Progenitor cell of endocrine pancreas (in vitro differentiated cells): ENCODE results near the gene FZR1. TPM values are rescaled to one million over a fixed set of nuclear protein-coding genes. Genes with fewer than 3 reads are reported as not detected.

Experiments
- DNase-seq: peaks from one replicate; pipeline ENCODE4 v3.0.0; 2021; ENCODE audit warnings: low spot score; ENCODE audit not compliant: unreplicated experiment
- H3K27ac Mint-ChIP-seq: 2 replicates; pipeline ENCODE4 v1.8.0; 2021; ENCODE audit warnings: mild to moderate bottlenecking, moderate library complexity, mixed read lengths
- H3K27me3 Mint-ChIP-seq: 2 replicates; pipeline ENCODE4 v1.8.0; 2021; ENCODE audit warnings: mixed read lengths
- H3K36me3 Mint-ChIP-seq: 2 replicates; pipeline ENCODE4 v1.8.0; 2022; ENCODE audit warnings: mixed read lengths; ENCODE audit not compliant: insufficient read depth
- H3K4me1 Mint-ChIP-seq: 2 replicates; pipeline ENCODE4 v1.8.0; 2021; ENCODE audit warnings: low read depth, mixed read lengths
- H3K4me3 Mint-ChIP-seq: 2 replicates; pipeline ENCODE4 v1.8.0; 2021; ENCODE audit warnings: low read depth, mild to moderate bottlenecking, moderate library complexity, mixed read lengths
- H3K9me3 Mint-ChIP-seq: 2 replicates; pipeline ENCODE4 v1.8.0; 2021; ENCODE audit warnings: low read depth, mixed read lengths
- long read RNA-seq: library from polyadenylated mRNA; unstranded; transcript quantifications from one replicate; pipeline ENCODE4 v2.0.0, GENCODE V29; 2020
- total RNA-seq: library from RNA; stranded (reverse); gene quantifications from 2 replicates; pipeline ENCODE4 v1.2.1, GENCODE V29; 2021
- TF ChIP-seq, protein P1 (sequence below): fragments of 200-600 bp; sonication (generic); IDR thresholded peaks from one replicate; pipeline ENCODE4 v1.5.0; 2021; ENCODE audit warnings: antibody characterized with exemption, mild to moderate bottlenecking; ENCODE audit not compliant: unreplicated experiment

FZR1 gene
- 61.3 and 70.5 TPM in 2 replicates for total RNA-seq
- long read RNA-seq, partial matches to known transcripts, result 0 of 1 reads
- long read RNA-seq, other reads (novel, unspliced or antisense), result 1 of 1 reads

DNA sequence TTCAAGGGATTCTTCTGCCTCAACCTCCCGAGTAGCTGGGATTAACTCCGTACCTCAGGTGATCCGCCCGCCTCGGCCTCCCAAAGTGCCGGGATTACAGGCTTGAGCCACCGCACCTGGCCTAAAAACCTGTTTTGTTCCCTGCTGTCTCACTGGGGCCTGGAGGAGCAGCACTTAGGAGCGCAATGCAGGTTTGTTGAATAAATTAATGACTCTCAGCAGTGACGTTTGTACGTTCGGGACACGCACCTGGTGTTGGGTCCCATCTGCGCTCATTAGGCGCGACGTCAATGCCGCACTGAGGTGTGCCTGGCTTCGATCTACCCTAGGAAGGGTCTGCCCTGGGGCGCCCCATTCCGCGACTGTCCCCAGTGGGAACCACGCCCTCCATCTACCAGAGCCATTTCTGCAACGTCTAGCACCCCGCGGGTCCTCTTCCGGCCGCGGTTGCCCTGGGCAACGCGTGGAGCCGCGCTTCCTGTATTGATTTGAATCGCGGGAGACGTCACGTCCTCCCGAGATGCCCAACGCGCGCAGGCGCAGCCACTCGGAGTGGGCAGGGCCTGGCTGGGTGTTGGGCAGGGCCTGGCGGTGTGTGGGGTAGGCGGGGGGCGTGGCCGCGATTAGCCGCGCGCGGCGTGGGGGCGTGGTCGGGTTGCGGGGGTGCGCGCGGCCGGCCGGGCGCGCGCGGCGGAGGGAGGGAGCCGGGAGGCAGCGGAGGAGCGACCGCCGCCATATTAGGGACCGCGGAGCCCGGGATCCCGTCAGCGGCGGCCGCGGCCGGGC is at the start of gene FZR1:
Gene FZR1, plus strand, starts transcription at position 714 of the 786 bp plus-strand sequence. CDS start 16,679 bp downstream, outside the sequence.
- Mint-ChIP-seq H3K27ac (peak within 1 kb of the TSS; percentile 98), H3K36me3 (peaks cover 4% of the 10 kb centered on the region), H3K4me3 (peak within 1 kb of the TSS; percentile 90), H3K9me3 (no peaks in the 10 kb centered on the region), H3K4me1 (peaks cover 22% of the 10 kb centered on the region), H3K27me3 (no peaks in the 10 kb centered on the region)
- TF ChIP-seq, protein P1, sequence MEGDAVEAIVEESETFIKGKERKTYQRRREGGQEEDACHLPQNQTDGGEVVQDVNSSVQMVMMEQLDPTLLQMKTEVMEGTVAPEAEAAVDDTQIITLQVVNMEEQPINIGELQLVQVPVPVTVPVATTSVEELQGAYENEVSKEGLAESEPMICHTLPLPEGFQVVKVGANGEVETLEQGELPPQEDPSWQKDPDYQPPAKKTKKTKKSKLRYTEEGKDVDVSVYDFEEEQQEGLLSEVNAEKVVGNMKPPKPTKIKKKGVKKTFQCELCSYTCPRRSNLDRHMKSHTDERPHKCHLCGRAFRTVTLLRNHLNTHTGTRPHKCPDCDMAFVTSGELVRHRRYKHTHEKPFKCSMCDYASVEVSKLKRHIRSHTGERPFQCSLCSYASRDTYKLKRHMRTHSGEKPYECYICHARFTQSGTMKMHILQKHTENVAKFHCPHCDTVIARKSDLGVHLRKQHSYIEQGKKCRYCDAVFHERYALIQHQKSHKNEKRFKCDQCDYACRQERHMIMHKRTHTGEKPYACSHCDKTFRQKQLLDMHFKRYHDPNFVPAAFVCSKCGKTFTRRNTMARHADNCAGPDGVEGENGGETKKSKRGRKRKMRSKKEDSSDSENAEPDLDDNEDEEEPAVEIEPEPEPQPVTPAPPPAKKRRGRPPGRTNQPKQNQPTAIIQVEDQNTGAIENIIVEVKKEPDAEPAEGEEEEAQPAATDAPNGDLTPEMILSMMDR, result no peak
- peak; percentile 99 for DNase-seq

DNA sequence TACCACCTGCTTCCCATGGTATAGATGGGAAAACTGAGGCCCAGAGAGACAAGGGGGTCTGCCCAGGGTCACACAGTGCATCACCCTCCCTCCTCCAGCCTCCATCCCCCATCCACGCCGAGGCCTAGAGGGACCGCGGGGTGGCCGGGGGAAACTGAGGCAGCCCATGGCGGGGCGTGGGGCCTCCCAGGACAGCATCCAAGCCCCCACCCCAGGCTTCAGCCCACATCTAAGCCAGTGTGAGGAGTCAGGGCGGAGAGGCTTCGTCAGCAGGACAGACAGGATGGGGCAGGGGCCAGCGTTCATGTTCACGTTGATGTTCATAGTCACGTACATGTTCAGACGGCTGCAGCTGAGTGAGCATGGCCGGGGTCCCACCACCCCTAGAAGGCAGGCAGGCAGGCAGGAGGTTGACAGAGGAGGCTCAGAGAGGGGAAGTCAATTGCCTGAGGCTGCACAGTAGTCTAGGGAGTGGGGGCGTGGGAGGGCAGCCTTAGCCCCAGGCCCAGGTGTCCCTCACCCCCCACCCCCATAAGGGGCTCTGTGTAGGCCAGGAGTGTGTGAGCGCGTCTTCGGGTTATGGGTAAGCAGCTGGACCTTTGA is 49.1 kb upstream of the FZR1 start:
- no peak overlapping the region for H3K4me3 Mint-ChIP-seq
- no peak overlapping the region for H3K27ac Mint-ChIP-seq
- H3K27me3 Mint-ChIP-seq, result peaks cover 29% of the 10 kb centered on the region
- H3K9me3 Mint-ChIP-seq, result no peaks in the 10 kb centered on the region
- TF ChIP-seq, protein P1, result no peak
- no peak for DNase-seq
- peaks cover 2% of the 10 kb centered on the region for H3K36me3 Mint-ChIP-seq
- no peaks in the 10 kb centered on the region for H3K4me1 Mint-ChIP-seq

DNA sequence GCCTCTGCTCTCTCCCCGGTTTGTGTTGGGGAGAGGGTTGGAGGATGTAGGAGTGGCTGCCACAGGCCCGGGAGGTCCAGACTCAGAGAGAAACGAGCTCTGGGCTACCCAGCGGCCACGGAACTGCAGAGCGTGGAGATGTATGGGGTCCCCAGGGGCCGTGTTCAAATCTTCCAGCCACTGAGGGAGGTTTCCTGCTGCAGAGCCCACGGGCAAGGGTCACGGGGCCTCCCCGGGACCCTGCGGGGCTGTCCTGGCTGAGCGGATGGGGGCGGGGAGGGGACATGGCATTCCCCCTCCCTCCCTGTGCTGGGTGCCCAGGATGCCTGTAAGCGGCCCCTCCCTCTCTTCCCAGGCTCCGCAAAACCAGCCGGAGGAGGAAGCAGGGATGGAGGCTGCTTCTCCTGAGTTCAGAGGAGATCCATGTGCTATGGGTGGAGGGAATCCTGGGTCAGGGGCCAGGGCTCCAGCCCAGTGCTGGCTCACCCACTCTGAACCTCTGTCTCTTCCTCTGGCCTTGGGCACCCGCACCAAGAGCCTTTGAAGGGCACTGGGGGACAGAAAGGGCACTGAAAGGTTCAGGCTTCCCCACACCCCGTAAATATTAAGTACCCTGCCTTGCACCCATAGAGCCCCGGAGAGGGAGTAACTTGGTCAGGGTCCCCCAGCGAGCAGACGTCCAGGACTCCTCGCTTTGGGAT is 48.4 kb upstream of the FZR1 start:
- TF ChIP-seq, protein P1, result no peak
- Mint-ChIP-seq H3K27ac (no peak overlapping the region), H3K27me3 (peaks cover 33% of the 10 kb centered on the region), H3K4me3 (no peak overlapping the region), H3K9me3 (no peaks in the 10 kb centered on the region), H3K36me3 (peaks cover 1% of the 10 kb centered on the region), H3K4me1 (peaks cover under 1% of the 10 kb centered on the region)
- DNase-seq, result no peak

DNA sequence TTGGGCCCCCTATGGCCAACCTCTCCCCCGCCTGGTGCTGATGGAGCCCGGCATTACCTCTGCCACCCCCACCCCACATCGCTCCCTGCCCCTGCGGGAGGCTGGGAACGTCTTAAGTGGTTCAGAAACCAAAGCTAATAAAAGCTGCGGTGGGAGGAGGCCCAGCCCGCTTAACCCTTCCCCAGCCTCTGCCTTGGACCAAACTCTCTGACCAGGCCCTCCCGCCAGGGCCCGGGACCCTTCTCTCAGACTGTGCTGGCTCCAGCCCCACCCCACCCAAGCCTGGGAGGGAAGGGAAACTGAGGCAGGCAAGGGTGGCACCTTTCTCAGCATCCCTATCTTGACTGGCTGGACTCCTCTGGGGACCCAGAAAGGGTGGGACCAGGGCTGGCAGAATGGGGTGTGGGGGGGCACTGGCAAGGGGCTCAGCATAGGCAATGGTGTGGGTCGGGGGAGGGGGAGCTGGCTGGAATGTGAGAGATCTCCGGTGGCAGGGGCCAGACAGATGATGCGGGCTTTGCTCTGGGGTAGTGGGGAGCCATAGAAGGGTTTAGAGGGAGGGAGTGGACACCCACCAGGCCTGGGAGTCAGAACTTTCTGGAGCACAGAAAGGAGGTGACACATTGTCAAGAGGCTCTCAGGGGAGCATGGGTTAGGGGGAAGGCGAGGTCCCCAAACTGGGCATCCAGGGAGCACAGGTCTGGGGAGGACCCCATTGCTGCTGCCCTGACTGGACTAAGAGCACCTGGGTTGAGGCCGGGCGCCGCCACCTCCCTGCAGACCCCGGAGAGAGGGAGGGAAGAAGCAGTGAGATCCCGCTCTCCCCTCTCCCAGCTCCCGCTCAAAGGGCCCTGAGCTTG is 47.7 kb upstream of the FZR1 start:
- no peak for DNase-seq
- peaks cover 3% of the 10 kb centered on the region for H3K4me1 Mint-ChIP-seq
- TF ChIP-seq, protein P1, result no peak
- peaks cover 36% of the 10 kb centered on the region for H3K27me3 Mint-ChIP-seq
- H3K27ac Mint-ChIP-seq, result no peak overlapping the region
- H3K9me3 Mint-ChIP-seq, result no peaks in the 10 kb centered on the region
- no peak overlapping the region for H3K4me3 Mint-ChIP-seq
- no peaks in the 10 kb centered on the region for H3K36me3 Mint-ChIP-seq
